NCI-H2107 treated with DMSO at 0.1 percent for 48 hours (cell line): Measurements from ENCODE around the gene ZRANB1.

Experiments
- DNase-seq: peaks from one replicate; lab custom pipeline; 2025; ENCODE audit not compliant: unreplicated experiment; lab: John Stamatoyannopoulos, UW

ZRANB1 gene

GRCh38 chr10:124993345-124993708 is 51.4 kb downstream of the ZRANB1 start:
- no peak for DNase-seq

GRCh38 chr10:124993736-124994451 is 52.0 kb downstream of the ZRANB1 start:
- DNase-seq = no peak

- DNase-seq = no peak
Measured at GRCh38 chr10:124994573-124995473, 52.9 kb downstream of the ZRANB1 start.

- no peak for DNase-seq
Measured at GRCh38 chr10:124995605-124996004, 53.7 kb downstream of the ZRANB1 start.

GRCh38 chr10:124996127-124996853 is 54.4 kb downstream of the ZRANB1 start:
- no peak for DNase-seq

GRCh38 chr10:124996854-124997215 is 54.9 kb downstream of the ZRANB1 start:
- no peak for DNase-seq

- no peak for DNase-seq
Measured at GRCh38 chr10:124997306-124997705, 55.4 kb downstream of the ZRANB1 start.

GRCh38 chr10:124997771-124998623 is 56.1 kb downstream of the ZRANB1 start:
- DNase-seq = no peak

- DNase-seq = no peak
Measured at GRCh38 chr10:124998624-124999291, 56.8 kb downstream of the ZRANB1 start.

GRCh38 chr10:124999433-125000365 is 57.8 kb downstream of the ZRANB1 start:
- no peak for DNase-seq

- no peak for DNase-seq
Measured at GRCh38 chr10:125000366-125001312, 58.7 kb downstream of the ZRANB1 start.

- DNase-seq = no peak
Measured at GRCh38 chr10:125001313-125002046, 59.6 kb downstream of the ZRANB1 start.

GRCh38 chr10:125002047-125002422 is 60.1 kb downstream of the ZRANB1 start:
- DNase-seq = no peak

- DNase-seq = no peak
Measured at GRCh38 chr10:125002423-125003145, 60.7 kb downstream of the ZRANB1 start.

- no peak for DNase-seq
Measured at GRCh38 chr10:125003146-125003900, 61.4 kb downstream of the ZRANB1 start.

GRCh38 chr10:125003901-125004467 is 62.1 kb downstream of the ZRANB1 start:
- no peak for DNase-seq
